Activated naive CD4-positive, alpha-beta T cell treated with anti-CD3 and anti-CD28 coated beads, Interleukin-2, amount 50 U/mL, for 24 hours (primary cell): ENCODE measurements around the gene DHRS3.
"Not testable (repeated sequence)": the region's sequence is repeated elsewhere in the genome, so short reads cannot be mapped to it uniquely, and the experiment has no call there.

Experiments
- H3K27ac Mint-ChIP-seq: one replicate; pipeline ENCODE4 v1.8.0; 2021; ENCODE audit warnings: mild to moderate bottlenecking, mixed read lengths
- H3K27me3 Mint-ChIP-seq: one replicate; pipeline ENCODE4 v1.8.0; 2021; ENCODE audit warnings: mixed read lengths
- H3K36me3 Mint-ChIP-seq: one replicate; pipeline ENCODE4 v1.8.0; 2021; ENCODE audit warnings: mixed read lengths
- H3K4me1 Mint-ChIP-seq: one replicate; pipeline ENCODE4 v1.8.0; 2021; ENCODE audit warnings: mixed read lengths
- H3K4me3 Mint-ChIP-seq: one replicate; pipeline ENCODE4 v1.8.0; 2021; ENCODE audit warnings: mild to moderate bottlenecking, mixed read lengths
- H3K9me3 Mint-ChIP-seq: one replicate; pipeline ENCODE4 v1.8.0; 2021; ENCODE audit warnings: mixed read lengths

Gene DHRS3

GRCh38 chr1:12539705-12540579, 78.1 kb downstream of the DHRS3 start:
- Mint-ChIP-seq H3K4me1 (no peaks in the 10 kb centered on the region), H3K4me3 (no peak overlapping the region), H3K9me3 (peaks cover 19% of the 10 kb centered on the region), H3K27me3 (no peaks in the 10 kb centered on the region), H3K36me3 (peaks cover 20% of the 10 kb centered on the region), H3K27ac (no peak overlapping the region)

GRCh38 chr1:12539320-12539704, 78.7 kb downstream of the DHRS3 start:
- no peaks in the 10 kb centered on the region for H3K4me1 Mint-ChIP-seq
- peaks cover 20% of the 10 kb centered on the region for H3K36me3 Mint-ChIP-seq
- no peaks in the 10 kb centered on the region for H3K27me3 Mint-ChIP-seq
- H3K27ac Mint-ChIP-seq, result peak overlapping the region; percentile 17
- peaks cover 19% of the 10 kb centered on the region for H3K9me3 Mint-ChIP-seq
- no peak overlapping the region for H3K4me3 Mint-ChIP-seq

- not testable (repeated sequence) for H3K4me1 Mint-ChIP-seq, H3K4me3 Mint-ChIP-seq, H3K27me3 Mint-ChIP-seq, H3K27ac Mint-ChIP-seq
- peaks cover 20% of the 10 kb centered on the region for H3K36me3 Mint-ChIP-seq
- peaks cover 19% of the 10 kb centered on the region for H3K9me3 Mint-ChIP-seq
Measured at GRCh38 chr1:12538536-12538935, 79.5 kb downstream of the DHRS3 start.

GRCh38 chr1:12537906-12538461, 80.0 kb downstream of the DHRS3 start:
- no peak overlapping the region for H3K4me3 Mint-ChIP-seq
- peaks cover 20% of the 10 kb centered on the region for H3K36me3 Mint-ChIP-seq
- H3K27me3 Mint-ChIP-seq, result no peaks in the 10 kb centered on the region
- H3K4me1 Mint-ChIP-seq, result peaks cover 4% of the 10 kb centered on the region
- peaks cover 19% of the 10 kb centered on the region for H3K9me3 Mint-ChIP-seq
- H3K27ac Mint-ChIP-seq, result no peak overlapping the region

- no peaks in the 10 kb centered on the region for H3K27me3 Mint-ChIP-seq
- H3K36me3 Mint-ChIP-seq, result peaks cover 20% of the 10 kb centered on the region
- no peak overlapping the region for H3K4me3 Mint-ChIP-seq
- peak overlapping the region; percentile 63 for H3K27ac Mint-ChIP-seq
- H3K4me1 Mint-ChIP-seq, result peaks cover 4% of the 10 kb centered on the region
- peaks cover 19% of the 10 kb centered on the region for H3K9me3 Mint-ChIP-seq
Measured at GRCh38 chr1:12537294-12537693, 80.7 kb downstream of the DHRS3 start.

- no peaks in the 10 kb centered on the region for H3K27me3 Mint-ChIP-seq
- no peak overlapping the region for H3K27ac Mint-ChIP-seq
- H3K9me3 Mint-ChIP-seq, result peaks cover 19% of the 10 kb centered on the region
- H3K36me3 Mint-ChIP-seq, result peaks cover 22% of the 10 kb centered on the region
- no peak overlapping the region for H3K4me3 Mint-ChIP-seq
- H3K4me1 Mint-ChIP-seq, result peaks cover 11% of the 10 kb centered on the region
Measured at GRCh38 chr1:12536023-12536639, 81.9 kb downstream of the DHRS3 start.

GRCh38 chr1:12532405-12533315, 85.3 kb downstream of the DHRS3 start:
- peaks cover 27% of the 10 kb centered on the region for H3K4me1 Mint-ChIP-seq
- H3K27ac Mint-ChIP-seq, result no peak overlapping the region

GRCh38 chr1:12531179-12531499, 86.9 kb downstream of the DHRS3 start:
- no peaks in the 10 kb centered on the region for H3K27me3 Mint-ChIP-seq
- peaks cover 10% of the 10 kb centered on the region for H3K36me3 Mint-ChIP-seq
- no peak overlapping the region for H3K27ac Mint-ChIP-seq
- no peak overlapping the region for H3K4me3 Mint-ChIP-seq
- peaks cover 9% of the 10 kb centered on the region for H3K9me3 Mint-ChIP-seq
- H3K4me1 Mint-ChIP-seq, result peaks cover 27% of the 10 kb centered on the region

More at GRCh38 chr1:12532405-12533315, 85.3 kb downstream of the DHRS3 start:
- peaks cover 22% of the 10 kb centered on the region for H3K36me3 Mint-ChIP-seq
- no peak overlapping the region for H3K4me3 Mint-ChIP-seq
- H3K27me3 Mint-ChIP-seq, result no peaks in the 10 kb centered on the region
- peaks cover 19% of the 10 kb centered on the region for H3K9me3 Mint-ChIP-seq

GRCh38 chr1:12530462-12531178, 87.4 kb downstream of the DHRS3 start:
- Mint-ChIP-seq H3K36me3 (peaks cover 6% of the 10 kb centered on the region), H3K4me1 (peaks cover 27% of the 10 kb centered on the region), H3K27me3 (no peaks in the 10 kb centered on the region), H3K4me3 (no peak overlapping the region), H3K9me3 (peaks cover 4% of the 10 kb centered on the region), H3K27ac (no peak overlapping the region)

- H3K9me3 Mint-ChIP-seq, result no peaks in the 10 kb centered on the region
- no peaks in the 10 kb centered on the region for H3K27me3 Mint-ChIP-seq
- H3K36me3 Mint-ChIP-seq, result peaks cover 2% of the 10 kb centered on the region
- H3K27ac Mint-ChIP-seq, result peak overlapping the region; percentile 6
- H3K4me1 Mint-ChIP-seq, result peaks cover 34% of the 10 kb centered on the region
- H3K4me3 Mint-ChIP-seq, result no peak overlapping the region
Measured at GRCh38 chr1:12529640-12530174, 88.3 kb downstream of the DHRS3 start.

- H3K4me3 Mint-ChIP-seq, result no peak overlapping the region
- peaks cover 3% of the 10 kb centered on the region for H3K36me3 Mint-ChIP-seq
- H3K27me3 Mint-ChIP-seq, result no peaks in the 10 kb centered on the region
- no peak overlapping the region for H3K27ac Mint-ChIP-seq
- peaks cover 29% of the 10 kb centered on the region for H3K4me1 Mint-ChIP-seq
- no peaks in the 10 kb centered on the region for H3K9me3 Mint-ChIP-seq
Measured at GRCh38 chr1:12528021-12528852, 89.8 kb downstream of the DHRS3 start.

- H3K27ac Mint-ChIP-seq, result no peak overlapping the region
- no peaks in the 10 kb centered on the region for H3K27me3 Mint-ChIP-seq
- H3K4me1 Mint-ChIP-seq, result peaks cover 29% of the 10 kb centered on the region
- H3K9me3 Mint-ChIP-seq, result no peaks in the 10 kb centered on the region
- H3K36me3 Mint-ChIP-seq, result peaks cover 3% of the 10 kb centered on the region
- no peak overlapping the region for H3K4me3 Mint-ChIP-seq
Measured at GRCh38 chr1:12527564-12527963, 90.4 kb downstream of the DHRS3 start.

- H3K27ac Mint-ChIP-seq, result no peak overlapping the region
- H3K27me3 Mint-ChIP-seq, result no peaks in the 10 kb centered on the region
- H3K4me1 Mint-ChIP-seq, result peaks cover 22% of the 10 kb centered on the region
- no peak overlapping the region for H3K4me3 Mint-ChIP-seq
- peaks cover 1% of the 10 kb centered on the region for H3K36me3 Mint-ChIP-seq
- H3K9me3 Mint-ChIP-seq, result no peaks in the 10 kb centered on the region
Measured at GRCh38 chr1:12525311-12526181, 92.5 kb downstream of the DHRS3 start.
